B cell (primary cell): Measurements from ENCODE around the gene PAAF1. TPM values are rescaled to one million over a fixed set of nuclear protein-coding genes. Genes with fewer than 3 reads are reported as not detected.

Experiments used
- ATAC-seq: fragments of 200-7000 bp; cut with Tn5 transposase; one replicate; pipeline ENCODE4 v1.10.0; 2021; ENCODE audit warnings: low read depth, mild to moderate bottlenecking, moderate number of reproducible peaks, moderate library complexity
- CTCF ChIA-PET: fragments of 350-600 bp; sonication (Branson Sonifier 250); formaldehyde crosslinking; loops from one replicate; lab custom pipeline; 2021; ENCODE audit warnings: antibody characterized with exemption, inconsistent platforms; lab: Charles Lee
- POLR2A ChIA-PET: fragments of 350-600 bp; sonication (Branson Sonifier 250); formaldehyde crosslinking; loops from one replicate; lab custom pipeline; 2021; ENCODE audit warnings: antibody characterized with exemption; lab: Charles Lee
- DNase-seq: peaks from one replicate; pipeline ENCODE4 v3.0.0; 2013
- H2AFZ ChIP-seq: 2 replicates; pipeline ENCODE4 v1.6.1; 2012; ENCODE audit warnings: mild to moderate bottlenecking, low read depth, low read length; ENCODE audit not compliant: insufficient read depth, poor library complexity, severe bottlenecking
- H3K27ac ChIP-seq, 2 donors: 1 replicate in 1 of 2; 2 replicates in 1 of 2; pipeline ENCODE4 v1.5.1; 2012 to 2013; ENCODE audit warnings: low read length in 2 of 2, mild to moderate bottlenecking in 2 of 2, moderate library complexity in 1 of 2
- H3K27me3 ChIP-seq, 4 experiments: fragments of 200-600 bp in 1 of 4; sonication (generic) in 1 of 4; replicated peaks in 1 of 4; 1 replicate in 2 of 4; 2 replicates in 2 of 4; pipeline versions ENCODE4 v1.6.1 to v1.7.0; 2013 to 2016; ENCODE audit warnings: low read length in 3 of 4, mild to moderate bottlenecking in 2 of 4, mixed read lengths in 1 of 4, moderate library complexity in 1 of 4; ENCODE audit not compliant: insufficient read depth in 4 of 4, control insufficient read depth in 3 of 4; ENCODE audit errors: control extremely low read depth in 1 of 4
- H3K36me3 ChIP-seq, 2 experiments: replicated peaks in 1 of 2; 1 replicate in 1 of 2; 2 replicates in 1 of 2; pipeline versions ENCODE4 v1.6.1 to v1.7.1; 2013; ENCODE audit warnings: low read length in 1 of 2; ENCODE audit not compliant: insufficient read depth in 2 of 2, control insufficient read depth in 1 of 2; ENCODE audit errors: control extremely low read depth in 1 of 2, extremely low read depth in 1 of 2
- H3K4me1 ChIP-seq, 2 donors: fragments of 200-600 bp in 1 of 2; sonication (generic) in 1 of 2; 1 replicate in 1 of 2; 2 replicates in 1 of 2; pipeline versions ENCODE4 v1.5.1 to v1.6.1; 2013 to 2017; ENCODE audit warnings: low read length in 2 of 2; ENCODE audit not compliant: control insufficient read depth in 2 of 2, insufficient read depth in 2 of 2
- H3K4me2 ChIP-seq: replicated peaks from 2 replicates; pipeline ENCODE3; 2012; ENCODE audit warnings: mild to moderate bottlenecking, low read depth, low read length; ENCODE audit not compliant: poor library complexity, severe bottlenecking
- H3K4me3 ChIP-seq, 5 experiments: fragments of 200-600 bp in 1 of 5; sonication (generic) in 1 of 5; 1 replicate in 3 of 5; 2 replicates in 2 of 5; pipeline versions ENCODE4 v1.5.1 to v1.7.0; 2011 to 2016; ENCODE audit warnings: low read length in 4 of 5, mild to moderate bottlenecking in 4 of 5, low read depth in 2 of 5, control low read depth in 1 of 5, moderate library complexity in 1 of 5; ENCODE audit not compliant: insufficient read depth in 1 of 5; ENCODE audit errors: control extremely low read depth in 1 of 5, extremely low read depth in 1 of 5
- H3K79me2 ChIP-seq: fragments of 200-600 bp; sonication (generic); one replicate; pipeline ENCODE4 v1.6.0; 2016; ENCODE audit warnings: low read length; ENCODE audit not compliant: control insufficient read depth, insufficient read depth
- H3K9ac ChIP-seq: fragments of 200-600 bp; sonication (generic); 2 replicates; pipeline ENCODE4 v1.6.1; 2017; ENCODE audit warnings: mild to moderate bottlenecking, low read length, moderate library complexity
- H3K9me3 ChIP-seq, 3 donors: one replicate each; pipeline versions ENCODE4 v1.6.1 to v1.7.1; 2013; ENCODE audit warnings: low read length in 2 of 3; ENCODE audit not compliant: control insufficient read depth in 2 of 3, insufficient read depth in 1 of 3; ENCODE audit errors: control extremely low read depth in 1 of 3
- H4K20me1 ChIP-seq: 2 replicates; pipeline ENCODE4 v1.6.0; 2012; ENCODE audit warnings: mild to moderate bottlenecking, low read length; ENCODE audit not compliant: insufficient read depth, control insufficient read depth, poor library complexity, severe bottlenecking
- H3K27ac Mint-ChIP-seq: one replicate; pipeline ENCODE4 v1.8.0; 2021; ENCODE audit warnings: mixed read lengths
- H3K27me3 Mint-ChIP-seq: one replicate; pipeline ENCODE4 v1.8.0; 2021; ENCODE audit warnings: mixed read lengths
- H3K4me1 Mint-ChIP-seq: one replicate; pipeline ENCODE4 v1.8.0; 2021; ENCODE audit warnings: mixed read lengths
- H3K4me3 Mint-ChIP-seq: one replicate; pipeline ENCODE4 v1.8.0; 2021; ENCODE audit warnings: mixed read lengths
- H3K9me3 Mint-ChIP-seq: one replicate; pipeline ENCODE4 v1.8.0; 2022; ENCODE audit warnings: mixed read lengths; ENCODE audit not compliant: insufficient read depth
- EZH2 ChIP-seq: IDR thresholded peaks from 2 replicates; pipeline ENCODE4 v1.6.1; 2012; ENCODE audit warnings: borderline replicate concordance, low read depth, mild to moderate bottlenecking, moderate library complexity, low read length; ENCODE audit not compliant: insufficient read depth, poor library complexity, severe bottlenecking
- WGBS: methylation state at CpG from one replicate; pipeline ENCODE4 v1.1.5; 2013; ENCODE audit warnings: missing lambda C conversion rate; ENCODE audit not compliant: insufficient coverage; 5-methylcytosine and 5-hydroxymethylcytosine counted together
- intact Hi-C: fragments of 100-400 bp; cut with micrococcal nuclease; formaldehyde crosslinking; loops from one replicate; pipeline ENCODE4 v1.10.0; 2022
- polyA plus RNA-seq: library from polyadenylated mRNA; depleted of rRNA; stranded (reverse); fragments of >200 nt; gene quantifications from 2 replicates; pipeline ENCODE4 v1.2.3, GENCODE V29; 2012
- total RNA-seq, 2 donors: library from RNA; stranded (reverse); fragments of 120-200 nt in 1 of 2; gene quantifications; 1 replicate in 1 of 2; 2 replicates in 1 of 2; pipeline versions ENCODE4 v1.2.3 to v1.2.4, GENCODE V29; 2013 to 2022
- TF ChIP-seq, protein P1 (sequence below): fragments of 200-600 bp; IDR thresholded peaks from one replicate; pipeline ENCODE4 v1.8.0; 2022; ENCODE audit warnings: antibody characterized with exemption, mild to moderate bottlenecking

The PAAF1 gene
- total and polyA plus RNA-seq, 2 donors (not counting 1 experiment from before 2014, with no cell fraction given), result 11.5 to 19.5 TPM

- Mint-ChIP-seq H3K9me3 (no peaks in the 10 kb centered on the region), H3K27ac (no peak overlapping the region), H3K4me3 (no peak overlapping the region), H3K4me1 (peaks cover 19% of the 10 kb centered on the region), H3K27me3 (peaks cover 10% of the 10 kb centered on the region)
- intact Hi-C loops, result no loop called here
- ChIA-PET POLR2A (interaction anchor here (0.6 to 1.0 kb wide), 2 partner anchors 37 to 516 kb away, joined by 3 to 12 read pairs; no protein-coding TSS in a partner anchor), CTCF (interaction anchor here (1.1 to 1.3 kb wide), 2 partner anchors 46 to 72 kb away, joined by 3 to 6 read pairs; no protein-coding TSS in a partner anchor)
- H3K4me2 ChIP-seq, result no peak overlapping the region
- no peak for DNase-seq
- whole genome bisulfite sequencing, result 84% methylated on average over 4 of the region's 4 CpGs
- H3K4me3 ChIP-seq, result no peak overlapping the region
- no peak overlapping the region for H2AFZ ChIP-seq
- ATAC-seq, result no peak
- H3K4me1 ChIP-seq, result peaks cover 9 to 12% of the 10 kb centered on the region in 2 donors
- H3K9me3 ChIP-seq, result no peaks in the 10 kb centered on the region
- peaks cover 8% of the 10 kb centered on the region for H3K79me2 ChIP-seq
- H3K9ac ChIP-seq, result no peak overlapping the region
- H3K36me3 ChIP-seq, result no peaks in the 10 kb centered on the region
- H3K27ac ChIP-seq, result no peak overlapping the region
- TF ChIP-seq, protein P1, sequence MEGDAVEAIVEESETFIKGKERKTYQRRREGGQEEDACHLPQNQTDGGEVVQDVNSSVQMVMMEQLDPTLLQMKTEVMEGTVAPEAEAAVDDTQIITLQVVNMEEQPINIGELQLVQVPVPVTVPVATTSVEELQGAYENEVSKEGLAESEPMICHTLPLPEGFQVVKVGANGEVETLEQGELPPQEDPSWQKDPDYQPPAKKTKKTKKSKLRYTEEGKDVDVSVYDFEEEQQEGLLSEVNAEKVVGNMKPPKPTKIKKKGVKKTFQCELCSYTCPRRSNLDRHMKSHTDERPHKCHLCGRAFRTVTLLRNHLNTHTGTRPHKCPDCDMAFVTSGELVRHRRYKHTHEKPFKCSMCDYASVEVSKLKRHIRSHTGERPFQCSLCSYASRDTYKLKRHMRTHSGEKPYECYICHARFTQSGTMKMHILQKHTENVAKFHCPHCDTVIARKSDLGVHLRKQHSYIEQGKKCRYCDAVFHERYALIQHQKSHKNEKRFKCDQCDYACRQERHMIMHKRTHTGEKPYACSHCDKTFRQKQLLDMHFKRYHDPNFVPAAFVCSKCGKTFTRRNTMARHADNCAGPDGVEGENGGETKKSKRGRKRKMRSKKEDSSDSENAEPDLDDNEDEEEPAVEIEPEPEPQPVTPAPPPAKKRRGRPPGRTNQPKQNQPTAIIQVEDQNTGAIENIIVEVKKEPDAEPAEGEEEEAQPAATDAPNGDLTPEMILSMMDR, result no peak
- TF ChIP-seq EZH2, result no peak
- H3K27me3 ChIP-seq, result peaks cover 0 to 12% (median 0%) of the 10 kb centered on the region in 4 experiments
- H4K20me1 ChIP-seq, result no peaks in the 10 kb centered on the region
Measured at GRCh38 chr11:73961321-73961720, 84.5 kb downstream of the PAAF1 start.

DNA sequence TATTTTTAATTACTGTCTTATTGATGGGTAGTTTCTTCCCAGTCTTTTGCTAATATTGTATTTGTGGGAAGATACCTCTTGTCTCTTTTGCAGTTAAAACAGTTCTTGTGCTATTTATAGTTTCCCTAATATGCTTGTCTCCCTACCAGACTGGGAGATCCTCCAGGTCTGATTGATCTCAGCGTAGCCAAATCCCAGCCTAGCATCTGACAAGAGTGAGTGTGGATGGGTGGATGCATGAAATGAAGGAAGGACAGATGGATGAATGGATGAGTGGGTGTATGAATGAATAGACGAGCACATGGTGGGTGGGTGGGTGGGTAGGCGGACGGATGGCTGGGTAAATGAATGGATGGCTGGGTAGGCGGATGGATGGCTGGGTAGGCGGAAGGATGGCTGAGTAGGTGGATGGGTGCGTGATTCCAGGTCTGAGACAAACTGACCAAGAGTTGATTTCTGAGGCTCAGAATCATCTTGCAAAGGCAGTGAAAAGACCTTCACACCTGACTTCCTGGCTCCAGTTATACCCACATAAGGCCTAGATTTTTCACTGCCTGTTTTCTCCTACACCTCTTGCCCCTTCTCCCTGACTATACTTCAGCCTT is 85.4 kb downstream of the PAAF1 start:
- Histone ChIP-seq H3K9me3 (no peaks in the 10 kb centered on the region), H3K4me1 (peaks cover 6 to 12% of the 10 kb centered on the region in 2 donors), H4K20me1 (no peaks in the 10 kb centered on the region), H3K4me2 (no peak overlapping the region), H3K9ac (no peak overlapping the region), H3K79me2 (peaks cover 8% of the 10 kb centered on the region), H3K27ac (no peak overlapping the region), H2AFZ (no peak overlapping the region), H3K36me3 (no peaks in the 10 kb centered on the region), H3K4me3 (no peak overlapping the region), H3K27me3 (peaks cover 0 to 8% (median 0%) of the 10 kb centered on the region in 4 experiments)
- TF ChIP-seq, protein P1, result no peak
- TF ChIP-seq EZH2, result no peak
- peaks cover 17% of the 10 kb centered on the region for H3K4me1 Mint-ChIP-seq
- ChIA-PET CTCF (interaction anchor here (1.0 to 3.2 kb wide), 4 partner anchors 52 to 129 kb away, joined by 3 to 38 read pairs (median 6); no protein-coding TSS in a partner anchor), POLR2A (no interaction called here)
- intact Hi-C loops, result no loop called here
- ATAC-seq (no peak), DNase-seq (no peak)
- H3K27me3 Mint-ChIP-seq, result peaks cover 5% of the 10 kb centered on the region
- H3K9me3 Mint-ChIP-seq, result no peaks in the 10 kb centered on the region
- no CpG with 5 or more reads among the region's 7 CpGs for WGBS
- no peak overlapping the region for H3K27ac Mint-ChIP-seq
- no peak overlapping the region for H3K4me3 Mint-ChIP-seq
